HG03575 (cell line): ENCODE data around the gene FGF14.

ENCODE experiments used
- ATAC-seq: cut with Tn5 transposase; IDR thresholded peaks from one replicate; pipeline ENCODE4 v1.9.1; 2021; ENCODE audit not compliant: unreplicated experiment, insufficient number of reproducible peaks, low FRiP score; ENCODE audit errors: extremely low read depth

The FGF14 gene

GRCh38 chr13:101749584-101749983 is 652.3 kb downstream of the FGF14 start:
- ATAC-seq: no peak

- ATAC-seq: no peak
Measured at GRCh38 chr13:101747039-101747438, 654.8 kb downstream of the FGF14 start.

GRCh38 chr13:101746513-101746912 is 655.3 kb downstream of the FGF14 start:
- no peak for ATAC-seq

- ATAC-seq: peak; percentile 88
Measured at GRCh38 chr13:101739382-101740178, 662.3 kb downstream of the FGF14 start.

- ATAC-seq: no peak
Measured at GRCh38 chr13:101738336-101738735, 663.5 kb downstream of the FGF14 start.

GRCh38 chr13:101736566-101736965 is 665.3 kb downstream of the FGF14 start:
- no peak for ATAC-seq

GRCh38 chr13:101730420-101731000 is 671.3 kb downstream of the FGF14 start:
- ATAC-seq: no peak

GRCh38 chr13:101728615-101729014 is 673.2 kb downstream of the FGF14 start:
- ATAC-seq: no peak

GRCh38 chr13:101728021-101728420 is 673.8 kb downstream of the FGF14 start:
- no peak for ATAC-seq

- ATAC-seq: no peak
Measured at GRCh38 chr13:101727118-101727517, 674.7 kb downstream of the FGF14 start.

GRCh38 chr13:101726681-101727080 is 675.2 kb downstream of the FGF14 start:
- no peak for ATAC-seq

GRCh38 chr13:101718496-101718895 is 683.4 kb downstream of the FGF14 start:
- no peak for ATAC-seq

GRCh38 chr13:101717353-101717752 is 684.5 kb downstream of the FGF14 start:
- no peak for ATAC-seq

- no peak for ATAC-seq
Measured at GRCh38 chr13:101714195-101714594, 687.7 kb downstream of the FGF14 start.

- no peak for ATAC-seq
Measured at GRCh38 chr13:101712026-101712348, 689.9 kb downstream of the FGF14 start.

- no peak for ATAC-seq
Measured at GRCh38 chr13:101711307-101712025, 690.4 kb downstream of the FGF14 start.

GRCh38 chr13:101709952-101710351 is 691.9 kb downstream of the FGF14 start:
- ATAC-seq: no peak

GRCh38 chr13:101708115-101708514 is 693.7 kb downstream of the FGF14 start:
- no peak for ATAC-seq

GRCh38 chr13:101707659-101708058 is 694.2 kb downstream of the FGF14 start:
- no peak for ATAC-seq

- ATAC-seq: no peak
Measured at GRCh38 chr13:101706651-101707050, 695.2 kb downstream of the FGF14 start.
